ENCODE measurements around the gene NAA80.
"Not testable (repeated sequence)": the region's sequence is repeated elsewhere in the genome, so short reads cannot be mapped to it uniquely, and the experiment has no call there.

DNA sequence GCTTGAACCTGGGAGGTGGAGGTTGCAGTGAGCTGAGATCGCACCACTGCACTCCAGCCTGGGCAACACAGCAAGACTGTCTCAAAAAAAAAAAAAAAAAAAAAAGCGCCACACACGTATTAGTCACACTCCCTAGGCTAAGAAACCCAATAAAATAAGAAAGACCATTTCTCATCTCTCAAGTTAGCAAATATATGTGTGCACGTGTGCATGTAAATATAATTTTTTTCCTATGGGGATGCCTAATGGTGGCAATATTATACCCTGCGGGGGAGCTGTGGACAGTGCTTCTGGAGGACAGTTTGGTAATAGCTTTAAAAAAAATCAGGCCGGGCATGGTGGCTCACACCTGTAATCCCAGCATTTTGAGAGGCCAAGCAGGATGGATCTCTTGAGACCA is 15.1 kb downstream of the NAA80 start:
- not testable (repeated sequence) for TF ChIP-seq ZNF8 (CRISPR knock-in tag; IDR thresholded peaks at IDR 0.05); ARNTL (CRISPR knock-in tag; IDR thresholded peaks at IDR 0.05; ENCODE audit: borderline replicate concordance, low read depth); CSDC2 (CRISPR knock-in tag; IDR thresholded peaks at IDR 0.05); GLIS3 (CRISPR knock-in tag; IDR thresholded peaks at IDR 0.05); ZFP3 (CRISPR knock-in tag; IDR thresholded peaks at IDR 0.05); ZFP30 (CRISPR knock-in tag; IDR thresholded peaks at IDR 0.05); RARB (CRISPR knock-in tag; IDR thresholded peaks at IDR 0.05)
- TF ChIP-seq, protein P1, sequence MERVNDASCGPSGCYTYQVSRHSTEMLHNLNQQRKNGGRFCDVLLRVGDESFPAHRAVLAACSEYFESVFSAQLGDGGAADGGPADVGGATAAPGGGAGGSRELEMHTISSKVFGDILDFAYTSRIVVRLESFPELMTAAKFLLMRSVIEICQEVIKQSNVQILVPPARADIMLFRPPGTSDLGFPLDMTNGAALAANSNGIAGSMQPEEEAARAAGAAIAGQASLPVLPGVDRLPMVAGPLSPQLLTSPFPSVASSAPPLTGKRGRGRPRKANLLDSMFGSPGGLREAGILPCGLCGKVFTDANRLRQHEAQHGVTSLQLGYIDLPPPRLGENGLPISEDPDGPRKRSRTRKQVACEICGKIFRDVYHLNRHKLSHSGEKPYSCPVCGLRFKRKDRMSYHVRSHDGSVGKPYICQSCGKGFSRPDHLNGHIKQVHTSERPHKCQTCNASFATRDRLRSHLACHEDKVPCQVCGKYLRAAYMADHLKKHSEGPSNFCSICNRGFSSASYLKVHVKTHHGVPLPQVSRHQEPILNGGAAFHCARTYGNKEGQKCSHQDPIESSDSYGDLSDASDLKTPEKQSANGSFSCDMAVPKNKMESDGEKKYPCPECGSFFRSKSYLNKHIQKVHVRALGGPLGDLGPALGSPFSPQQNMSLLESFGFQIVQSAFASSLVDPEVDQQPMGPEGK (CRISPR knock-in tag; IDR thresholded peaks at IDR 0.05; ENCODE audit: borderline replicate concordance), result not testable (repeated sequence)

All from SK-N-SH treated with all-trans-retinoic acid at 6 μM for 48 hours (cell line).